Vagina (tissue), 2 donors: Measurements from ENCODE around the gene NAT8L. TPM values are rescaled to one million over a fixed set of nuclear protein-coding genes. Genes with fewer than 3 reads are reported as not detected.
"Not testable (repeated sequence)": the region's sequence is repeated elsewhere in the genome, so short reads cannot be mapped to it uniquely, and the experiment has no call there.

Source experiments
- DNase-seq, 2 donors: peaks; one replicate each; pipeline ENCODE4 v3.0.0-alpha.2; 2017; ENCODE audit errors: extremely low spot score in 2 of 2
- H3K27ac ChIP-seq: fragments of 200-600 bp; sonication (generic); one replicate; pipeline ENCODE4 v1.5.1; 2019
- H3K27me3 ChIP-seq: fragments of 200-600 bp; sonication (generic); one replicate; pipeline ENCODE4 v1.5.1; 2019
- H3K36me3 ChIP-seq, 2 donors: fragments of 200-600 bp; sonication (generic); one replicate each; pipeline ENCODE4 v1.5.1; 2017 to 2019
- H3K4me1 ChIP-seq: fragments of 200-600 bp; sonication (generic); one replicate; pipeline ENCODE4 v1.5.1; 2019
- H3K4me3 ChIP-seq, 2 donors: fragments of 200-600 bp; sonication (generic); 1 replicate in 1 of 2; 2 replicates in 1 of 2; pipeline ENCODE4 v1.5.1; 2016 to 2019
- H3K9me3 ChIP-seq: fragments of 200-600 bp; sonication (generic); one replicate; pipeline ENCODE4 v1.5.1; 2019
- POLR2A ChIP-seq, 2 donors: fragments of 450-650 bp; IDR thresholded peaks; one replicate each; pipeline ENCODE4 v1.6.1; 2017; ENCODE audit warnings: antibody characterized with exemption in 2 of 2, mild to moderate bottlenecking in 2 of 2, moderate library complexity in 2 of 2
- POLR2AphosphoS5 ChIP-seq, 2 donors: sonication (generic); formaldehyde crosslinking; IDR thresholded peaks; one replicate each; pipeline ENCODE4 v1.9.0; 2017; ENCODE audit warnings: antibody characterized with exemption in 2 of 2, mild to moderate bottlenecking in 2 of 2, low read depth in 1 of 2; ENCODE audit not compliant: insufficient read depth in 1 of 2
- intact Hi-C: fragments of 100-400 bp; cut with DNase I; formaldehyde crosslinking; loops from one replicate; pipeline ENCODE4 v1.15.1; 2023
- total RNA-seq: library from RNA; depleted of rRNA; stranded (reverse); fragments of >200 nt; gene quantifications from one replicate; pipeline ENCODE4 v1.2.3, GENCODE V29; 2016
- TF ChIP-seq, protein P1 (sequence below), 3 experiments: fragments of 450-650 bp in 2 of 3; fragments of 200-600 bp in 1 of 3; sonication (generic) in 1 of 3; IDR thresholded peaks; one replicate each; pipeline ENCODE4 v1.5.1; 2017 to 2019; ENCODE audit warnings: antibody characterized with exemption in 3 of 3, mild to moderate bottlenecking in 2 of 3, moderate library complexity in 2 of 3

The NAT8L gene, protein sequence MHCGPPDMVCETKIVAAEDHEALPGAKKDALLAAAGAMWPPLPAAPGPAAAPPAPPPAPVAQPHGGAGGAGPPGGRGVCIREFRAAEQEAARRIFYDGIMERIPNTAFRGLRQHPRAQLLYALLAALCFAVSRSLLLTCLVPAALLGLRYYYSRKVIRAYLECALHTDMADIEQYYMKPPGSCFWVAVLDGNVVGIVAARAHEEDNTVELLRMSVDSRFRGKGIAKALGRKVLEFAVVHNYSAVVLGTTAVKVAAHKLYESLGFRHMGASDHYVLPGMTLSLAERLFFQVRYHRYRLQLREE
- 1.7 TPM for total RNA-seq

DNA sequence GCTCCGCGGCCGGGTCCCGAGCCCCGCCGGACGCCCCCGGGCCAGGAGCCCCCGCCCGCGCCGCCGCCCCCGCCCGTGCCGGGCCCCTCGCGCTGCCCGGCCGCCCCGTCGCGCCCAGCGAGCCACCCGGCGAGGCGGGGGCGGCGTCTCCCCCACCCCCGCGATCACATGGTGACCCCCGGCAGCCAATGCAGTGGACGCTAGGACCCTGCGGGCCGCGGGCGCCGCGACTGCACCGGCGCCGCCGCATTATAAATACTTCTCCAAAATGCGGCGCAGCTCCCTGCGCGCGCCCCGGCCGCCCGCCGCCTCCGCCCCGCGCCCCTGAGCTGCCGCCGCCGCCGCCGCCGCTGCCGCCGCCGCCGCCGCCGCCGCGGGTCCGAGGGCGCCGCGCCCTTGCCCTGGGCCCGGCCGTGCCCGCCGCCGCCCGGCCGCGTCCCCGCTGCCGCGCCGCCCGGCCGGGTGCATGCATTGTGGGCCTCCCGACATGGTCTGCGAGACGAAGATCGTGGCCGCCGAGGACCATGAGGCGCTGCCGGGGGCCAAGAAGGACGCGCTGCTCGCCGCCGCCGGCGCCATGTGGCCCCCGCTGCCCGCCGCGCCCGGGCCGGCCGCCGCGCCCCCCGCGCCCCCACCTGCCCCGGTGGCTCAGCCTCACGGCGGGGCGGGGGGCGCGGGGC is at the start of gene NAT8L:
Gene NAT8L (plus strand): TSS at position 282 of the 680 bp plus-strand sequence. CDS start 185 bp downstream, at position 467.
- peaks cover 8% of the 10 kb centered on the region for H3K4me1 ChIP-seq

DNA sequence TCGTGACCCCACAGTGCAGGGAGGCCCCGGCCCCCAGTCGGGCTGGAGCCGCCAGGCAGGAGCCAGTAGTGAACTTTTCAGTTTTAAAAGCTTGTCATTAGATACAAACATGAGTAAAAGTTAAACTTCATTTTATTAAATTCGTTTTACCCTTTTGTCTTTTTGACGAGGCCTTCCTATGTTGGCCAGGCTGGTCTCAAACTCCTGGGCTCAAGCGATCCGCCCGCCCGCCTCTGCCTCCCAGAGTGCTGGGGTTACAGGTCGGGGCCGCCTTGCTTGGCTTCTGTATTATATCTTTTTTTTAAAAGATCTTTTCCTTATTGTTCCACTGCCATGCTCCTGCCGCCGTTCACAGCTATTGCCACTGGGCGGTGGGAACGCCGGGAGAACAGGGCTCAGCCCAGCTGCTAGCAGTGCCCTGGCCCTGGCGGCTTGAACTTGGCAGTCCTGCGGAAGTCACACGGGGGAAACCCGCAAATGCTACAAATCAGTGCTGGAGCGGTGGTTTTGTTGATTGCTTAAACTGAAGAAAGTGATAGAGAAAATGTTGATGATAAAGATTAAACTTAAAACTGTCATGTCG is 49.4 kb upstream of the NAT8L start:
- peaks cover 0 to 8% of the 10 kb centered on the region in 2 donors for H3K36me3 ChIP-seq
- intact Hi-C loops, result no loop called here

More for the DNA sequence above, at the start of gene NAT8L:
- intact Hi-C loops, result no loop called here
- H3K4me3 ChIP-seq, result peak within 1 kb of the TSS; percentile 23 to 46
- no peak for TF ChIP-seq POLR2A (IDR thresholded peaks at IDR 0.05)
- TF ChIP-seq, protein P1, sequence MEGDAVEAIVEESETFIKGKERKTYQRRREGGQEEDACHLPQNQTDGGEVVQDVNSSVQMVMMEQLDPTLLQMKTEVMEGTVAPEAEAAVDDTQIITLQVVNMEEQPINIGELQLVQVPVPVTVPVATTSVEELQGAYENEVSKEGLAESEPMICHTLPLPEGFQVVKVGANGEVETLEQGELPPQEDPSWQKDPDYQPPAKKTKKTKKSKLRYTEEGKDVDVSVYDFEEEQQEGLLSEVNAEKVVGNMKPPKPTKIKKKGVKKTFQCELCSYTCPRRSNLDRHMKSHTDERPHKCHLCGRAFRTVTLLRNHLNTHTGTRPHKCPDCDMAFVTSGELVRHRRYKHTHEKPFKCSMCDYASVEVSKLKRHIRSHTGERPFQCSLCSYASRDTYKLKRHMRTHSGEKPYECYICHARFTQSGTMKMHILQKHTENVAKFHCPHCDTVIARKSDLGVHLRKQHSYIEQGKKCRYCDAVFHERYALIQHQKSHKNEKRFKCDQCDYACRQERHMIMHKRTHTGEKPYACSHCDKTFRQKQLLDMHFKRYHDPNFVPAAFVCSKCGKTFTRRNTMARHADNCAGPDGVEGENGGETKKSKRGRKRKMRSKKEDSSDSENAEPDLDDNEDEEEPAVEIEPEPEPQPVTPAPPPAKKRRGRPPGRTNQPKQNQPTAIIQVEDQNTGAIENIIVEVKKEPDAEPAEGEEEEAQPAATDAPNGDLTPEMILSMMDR (IDR thresholded peaks at IDR 0.05), result no peak
- TF ChIP-seq POLR2AphosphoS5 (IDR thresholded peaks at IDR 0.05; ENCODE audit: insufficient read depth in 1 of 2, low read depth in 1 of 2), result no peak
- H3K27me3 ChIP-seq, result peaks cover 13% of the 10 kb centered on the region
- H3K9me3 ChIP-seq, result no peaks in the 10 kb centered on the region
- H3K36me3 ChIP-seq, result no peaks in the 10 kb centered on the region
- no peak within 1 kb of the TSS for H3K27ac ChIP-seq
- no peak for DNase-seq

DNA sequence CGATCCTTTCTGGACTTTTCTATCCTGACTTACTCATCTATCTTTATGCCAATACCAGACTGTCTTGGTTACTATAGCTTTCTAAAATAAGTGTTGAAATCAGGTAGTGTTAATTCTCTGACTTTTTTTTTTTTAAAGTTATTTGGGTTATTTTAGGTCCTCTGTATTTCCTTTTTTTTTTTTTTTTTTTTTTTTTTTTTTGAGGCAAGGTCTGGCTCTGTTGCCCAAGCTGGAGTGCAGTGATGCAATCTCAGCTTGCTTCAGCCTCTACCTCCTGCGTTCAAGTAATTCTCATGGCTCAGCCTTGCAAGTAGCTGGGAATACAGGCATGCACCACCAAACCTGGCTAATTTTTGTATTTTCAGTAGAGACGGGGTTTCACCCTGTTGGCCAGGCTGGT is 47.5 kb upstream of the NAT8L start:
- H3K4me1 ChIP-seq, result peaks cover 20% of the 10 kb centered on the region
- H3K9me3 ChIP-seq, result no peaks in the 10 kb centered on the region
- H3K27me3 ChIP-seq, result no peaks in the 10 kb centered on the region
- TF ChIP-seq POLR2AphosphoS5 (IDR thresholded peaks at IDR 0.05; ENCODE audit: insufficient read depth in 1 of 2, low read depth in 1 of 2), result no peak
- no peak overlapping the region for H3K27ac ChIP-seq
- no peak overlapping the region for H3K4me3 ChIP-seq
- intact Hi-C loops, result no loop called here
- no peaks in the 10 kb centered on the region for H3K36me3 ChIP-seq
- DNase-seq, result no peak

More for the DNA sequence above, 49.4 kb upstream of the NAT8L start:
- peak overlapping the region; percentile 98 for H3K27ac ChIP-seq
- no peaks in the 10 kb centered on the region for H3K27me3 ChIP-seq
- H3K4me1 ChIP-seq, result peaks cover 33% of the 10 kb centered on the region
- DNase-seq, result no peak
- peak overlapping the region; percentile 70 to 95 for H3K4me3 ChIP-seq
- TF ChIP-seq, protein P1 (IDR thresholded peaks at IDR 0.05), result no peak
- no peak for TF ChIP-seq POLR2AphosphoS5 (IDR thresholded peaks at IDR 0.05; ENCODE audit: insufficient read depth in 1 of 2, low read depth in 1 of 2)
- no peaks in the 10 kb centered on the region for H3K9me3 ChIP-seq

DNA sequence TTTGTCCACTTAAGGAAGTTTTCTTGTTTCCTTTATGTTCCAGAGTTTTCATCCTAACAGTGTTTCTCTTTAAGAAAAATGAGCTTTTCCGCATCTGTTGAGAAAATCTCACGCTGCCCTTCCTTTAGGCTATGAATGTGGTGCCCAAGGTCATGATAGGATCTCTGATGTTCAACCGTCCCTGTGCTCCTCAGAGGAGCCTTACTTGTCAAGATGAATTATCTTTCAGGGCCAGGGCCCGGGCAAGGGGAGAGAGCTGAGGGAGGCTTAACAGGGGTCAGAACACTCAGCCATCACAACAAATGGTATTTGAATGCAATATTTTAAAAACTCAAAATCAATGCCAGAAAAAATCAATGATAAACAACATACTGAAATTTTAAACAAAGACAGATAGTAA is 44.1 kb upstream of the NAT8L start:
- Histone ChIP-seq H3K4me1 (peaks cover 4% of the 10 kb centered on the region), H3K27ac (no peak overlapping the region), H3K27me3 (no peaks in the 10 kb centered on the region), H3K4me3 (no peak overlapping the region), H3K9me3 (no peaks in the 10 kb centered on the region), H3K36me3 (no peaks in the 10 kb centered on the region)
- TF ChIP-seq, protein P1 (IDR thresholded peaks at IDR 0.05), result no peak
- TF ChIP-seq POLR2AphosphoS5 (IDR thresholded peaks at IDR 0.05; ENCODE audit: insufficient read depth in 1 of 2, low read depth in 1 of 2) (no peak), POLR2A (IDR thresholded peaks at IDR 0.05) (no peak)
- intact Hi-C loops, result no loop called here
- DNase-seq, result no peak

DNA sequence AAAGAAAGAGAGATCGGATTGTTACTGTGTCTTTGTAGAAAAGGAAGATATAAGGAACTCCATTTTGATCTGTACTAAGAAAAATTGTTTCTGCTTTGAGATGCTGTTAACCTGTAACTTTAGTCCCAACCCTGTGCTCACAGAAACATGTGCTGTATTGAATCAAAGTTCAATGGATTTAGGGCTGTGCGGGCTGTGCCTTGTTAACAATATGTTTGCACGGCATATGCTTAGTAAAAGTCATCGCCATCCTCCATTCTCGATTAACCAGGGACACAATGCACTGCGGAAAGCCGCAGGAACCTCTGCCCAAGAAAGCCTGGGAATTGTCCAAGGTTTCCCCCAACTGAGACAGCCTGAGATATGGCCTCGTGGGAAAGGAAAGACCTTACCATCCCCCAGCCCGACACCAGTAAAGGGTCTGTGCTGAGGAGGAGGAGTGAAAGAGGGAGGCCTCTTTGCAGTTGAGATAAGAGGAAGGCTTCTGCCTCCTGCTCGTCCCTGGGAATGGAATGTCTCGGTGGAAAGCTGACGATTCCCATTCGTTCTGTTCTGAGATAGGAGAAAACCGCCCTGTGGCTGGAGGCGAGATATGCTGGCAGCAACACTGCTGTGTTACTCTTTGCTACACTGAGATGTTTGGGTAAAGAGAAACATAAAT is 37.6 kb upstream of the NAT8L start:
- DNase-seq, H3K36me3 ChIP-seq, H3K9me3 ChIP-seq, H3K27me3 ChIP-seq, intact Hi-C loops, H3K4me3 ChIP-seq, H3K27ac ChIP-seq, H3K4me1 ChIP-seq: not testable (repeated sequence)
